IMR-90 (cell line): Measurements from ENCODE around the gene AUH. TPM values are rescaled to one million over a fixed set of nuclear protein-coding genes. Genes with fewer than 3 reads are reported as not detected.
"Not testable (repeated sequence)": the region's sequence is repeated elsewhere in the genome, so short reads cannot be mapped to it uniquely, and the experiment has no call there.

Experiments
- ATAC-seq: fragments of 200-7000 bp; cut with Tn5 transposase; 2 replicates; pipeline ENCODE4 v1.9.1; 2020; ENCODE audit warnings: low read depth, mild to moderate bottlenecking, moderate library complexity
- BruUV-seq: library from RNA; stranded (reverse); fragments of 400-500 nt; replicated peaks from 2 replicates; lab custom pipeline; 2021; lab: Mats Ljungman, UMichigan
- CTCF ChIA-PET: fragments of 300-600 bp; formaldehyde crosslinking; extraction: SDS; loops from one replicate; lab custom pipeline; 2021; ENCODE audit warnings: antibody characterized with exemption; lab: Yijun Ruan, JAX
- POLR2A ChIA-PET: fragments of 300-600 bp; sonication (Branson Sonifier 250); formaldehyde crosslinking; loops from one replicate; lab custom pipeline; 2022; ENCODE audit warnings: antibody characterized with exemption; ENCODE audit not compliant: unreplicated experiment; lab: Charles Lee
- DNase-seq: peaks from one replicate; pipeline ENCODE4 v3.0.0; 2013
- H2AFZ ChIP-seq: replicated peaks from 2 replicates; pipeline ENCODE3; 2013; ENCODE audit warnings: low read length, mild to moderate bottlenecking; ENCODE audit not compliant: poor library complexity
- H2AK5ac ChIP-seq: 2 replicates; pipeline ENCODE4 v1.6.1; 2013; ENCODE audit warnings: low read depth, low read length, inconsistent platforms
- H2AK9ac ChIP-seq: replicated peaks from 2 replicates; pipeline ENCODE3; 2013; ENCODE audit warnings: mild to moderate bottlenecking, low read depth, low read length, moderate library complexity; ENCODE audit not compliant: poor library complexity
- H2BK120ac ChIP-seq: 2 replicates; pipeline ENCODE4 v1.6.1; 2013; ENCODE audit warnings: low read depth, low read length, inconsistent platforms
- H2BK15ac ChIP-seq: 3 replicates; pipeline ENCODE4 v1.6.1; 2013; ENCODE audit warnings: low read depth, low read length, inconsistent platforms
- H2BK20ac ChIP-seq: 2 replicates; pipeline ENCODE4 v1.6.1; 2013; ENCODE audit warnings: low read depth, mild to moderate bottlenecking, inconsistent platforms, low read length, moderate library complexity
- H2BK5ac ChIP-seq: 2 replicates; pipeline ENCODE4 v1.6.1; 2013; ENCODE audit warnings: mild to moderate bottlenecking, low read depth, low read length, inconsistent platforms; ENCODE audit not compliant: poor library complexity, severe bottlenecking
- H3K14ac ChIP-seq: replicated peaks from 2 replicates; pipeline ENCODE4 v1.6.1; 2013; ENCODE audit warnings: low read depth, low read length, inconsistent platforms
- H3K18ac ChIP-seq: 2 replicates; pipeline ENCODE4 v1.6.1; 2013; ENCODE audit warnings: low read depth, low read length, control low read depth
- H3K23ac ChIP-seq: 2 replicates; pipeline ENCODE4 v1.6.1; 2013; ENCODE audit warnings: low read depth, low read length, inconsistent platforms
- H3K27ac ChIP-seq: 2 replicates; pipeline ENCODE4 v1.5.1; 2013; ENCODE audit warnings: mild to moderate bottlenecking, control low read depth, low read length; ENCODE audit not compliant: insufficient read depth
- H3K27me3 ChIP-seq: 2 replicates; pipeline ENCODE4 v1.6.1; 2013; ENCODE audit warnings: low read length; ENCODE audit not compliant: control insufficient read depth, insufficient read depth
- H3K36me3 ChIP-seq: 2 replicates; pipeline ENCODE4 v1.6.1; 2013; ENCODE audit warnings: low read length, mixed read lengths; ENCODE audit not compliant: control insufficient read depth, insufficient read depth
- H3K4ac ChIP-seq: 2 replicates; pipeline ENCODE4 v1.6.1; 2013; ENCODE audit warnings: low read depth, low read length, inconsistent platforms
- H3K4me1 ChIP-seq: 2 replicates; pipeline ENCODE4 v1.6.1; 2013; ENCODE audit warnings: low read length, mixed read lengths; ENCODE audit not compliant: control insufficient read depth, insufficient read depth
- H3K4me2 ChIP-seq: 2 replicates; pipeline ENCODE4 v1.6.1; 2013; ENCODE audit warnings: low read depth, mild to moderate bottlenecking, control low read depth, low read length, moderate library complexity
- H3K4me3 ChIP-seq: 2 replicates; pipeline ENCODE4 v1.5.1; 2013; ENCODE audit warnings: low read depth, mild to moderate bottlenecking, control low read depth, low read length, moderate library complexity; ENCODE audit not compliant: insufficient read depth
- H3K56ac ChIP-seq: 2 replicates; pipeline ENCODE4 v1.6.1; 2013; ENCODE audit warnings: low read length, inconsistent platforms; ENCODE audit not compliant: insufficient read depth; ENCODE audit errors: extremely low read depth
- H3K79me1 ChIP-seq, 2 experiments: 2 replicates each; pipeline ENCODE4 v1.6.1; 2013; ENCODE audit warnings: low read length in 2 of 2, inconsistent platforms in 1 of 2, low read depth in 1 of 2
- H3K9ac ChIP-seq: 2 replicates; pipeline ENCODE4 v1.6.1; 2013; ENCODE audit warnings: low read depth, low read length, control low read depth
- H3K9me1 ChIP-seq: 2 replicates; pipeline ENCODE4 v1.6.1; 2013; ENCODE audit warnings: low read length, inconsistent platforms; ENCODE audit not compliant: insufficient read depth
- H3K9me3 ChIP-seq: 2 replicates; pipeline ENCODE4 v1.6.1; 2013; ENCODE audit warnings: low read length; ENCODE audit not compliant: control insufficient read depth, insufficient read depth
- H4K20me1 ChIP-seq: 2 replicates; pipeline ENCODE4 v1.6.1; 2013; ENCODE audit warnings: low read length, inconsistent platforms; ENCODE audit not compliant: insufficient read depth
- H4K5ac ChIP-seq: 2 replicates; pipeline ENCODE4 v1.6.1; 2013; ENCODE audit warnings: mild to moderate bottlenecking, low read depth, low read length, control low read depth
- H4K8ac ChIP-seq, 2 experiments: 2 replicates each; pipeline ENCODE4 v1.6.1; 2013; ENCODE audit warnings: low read depth in 2 of 2, low read length in 2 of 2, control low read depth in 1 of 2, inconsistent platforms in 1 of 2
- H4K91ac ChIP-seq: 2 replicates; pipeline ENCODE4 v1.6.1; 2013; ENCODE audit warnings: low read depth, low read length, inconsistent platforms; ENCODE audit not compliant: insufficient read depth
- CEBPB ChIP-seq: IDR thresholded peaks from 2 replicates; pipeline ENCODE4 v1.6.1; 2012; ENCODE audit warnings: low read depth, low read length, improper control_type of control experiment
- MAZ ChIP-seq: IDR thresholded peaks from 2 replicates; pipeline ENCODE4 v1.6.1; 2012; ENCODE audit warnings: low read depth, mild to moderate bottlenecking, low read length, improper control_type of control experiment, moderate library complexity, borderline replicate concordance
- MXI1 ChIP-seq: IDR thresholded peaks from 2 replicates; pipeline ENCODE4 v1.6.1; 2012; ENCODE audit warnings: low read depth, mild to moderate bottlenecking, low read length, moderate library complexity, borderline replicate concordance
- NFE2L2 ChIP-seq: fragments of 150-350 bp; IDR thresholded peaks from 2 replicates; pipeline ENCODE4 v1.6.1; 2016; ENCODE audit warnings: low read depth, mild to moderate bottlenecking, low read length
- POLR2A ChIP-seq: IDR thresholded peaks from 2 replicates; pipeline ENCODE4 v1.6.1; 2012; ENCODE audit warnings: mild to moderate bottlenecking, low read depth, low read length
- RAD21 ChIP-seq: IDR thresholded peaks from 2 replicates; pipeline ENCODE4 v1.6.1; 2012; ENCODE audit warnings: low read length, improper control_type of control experiment
- SMC3 ChIP-seq: fragments of 150-350 bp; IDR thresholded peaks from 2 replicates; pipeline ENCODE4 v1.6.1; 2016; ENCODE audit warnings: low read depth, mild to moderate bottlenecking, antibody characterized with exemption, low read length, moderate library complexity
- WGBS, 2 experiments: methylation state at CpG; one replicate each; pipeline versions ENCODE4 v1.1.5 to v1.1.7; 2013; ENCODE audit warnings: missing lambda C conversion rate in 2 of 2; ENCODE audit not compliant: insufficient read length in 1 of 2; ENCODE audit errors: extremely low coverage in 2 of 2; 5-methylcytosine and 5-hydroxymethylcytosine counted together
- dilution Hi-C: fragments of 300-500 bp; cut with HindIII; formaldehyde crosslinking; loops from one replicate; pipeline ENCODE4 v1.14.3; 2018; ENCODE audit warnings: low sequenced_read_pairs; ENCODE audit not compliant: unreplicated experiment
- in situ Hi-C: fragments of 300-500 bp; cut with MboI; formaldehyde crosslinking; loops from 3 replicates; pipeline ENCODE4 v1.14.3; 2019; ENCODE audit warnings: low sequenced_read_pairs, inconsistent platforms, mixed read lengths
- intact Hi-C: fragments of 100-400 bp; cut with micrococcal nuclease; formaldehyde crosslinking; loops from 2 replicates; pipeline ENCODE4 v1.10.0; 2022
- polyA plus RNA-seq, 3 experiments: library from polyadenylated mRNA; depleted of rRNA; stranded (reverse); fragments of >200 nt; gene quantifications; 2 replicates each; pipeline ENCODE4 v1.2.3, GENCODE V29; 2012; ENCODE audit warnings: low replicate concordance in 1 of 3
- total RNA-seq: library from RNA; depleted of rRNA; stranded (reverse); fragments of >200 nt; gene quantifications from 2 replicates; pipeline ENCODE4 v1.2.3, GENCODE V29; 2012

The AUH gene
- total and polyA plus RNA-seq, 2 of the 4 experiments (the other 2 are of a cell fraction), result 5.9 to 8.1 TPM

GRCh38 chr9:91371894-91372293, 10.2 kb upstream of the AUH start:
- in situ Hi-C loops, result no loop called here
- H4K8ac ChIP-seq, result no peak overlapping the region
- CTCF ChIA-PET, result interaction anchor here (1.1 kb wide), 1 partner anchor 16 kb away, joined by 3 read pairs; no protein-coding TSS in a partner anchor

GRCh38 chr9:91370006-91370405, 8.3 kb upstream of the AUH start:
- in situ Hi-C loops, H3K4me1 ChIP-seq, H4K20me1 ChIP-seq, POLR2A ChIA-PET, H2BK20ac ChIP-seq, H3K23ac ChIP-seq, H4K8ac ChIP-seq, H4K5ac ChIP-seq, H3K4me2 ChIP-seq, DNase-seq, BruUV-seq, H3K56ac ChIP-seq, H2AK9ac ChIP-seq, H3K79me1 ChIP-seq, H2BK5ac ChIP-seq, H2AFZ ChIP-seq, CTCF ChIA-PET, H3K14ac ChIP-seq, H4K91ac ChIP-seq, H3K4ac ChIP-seq, intact Hi-C loops, H3K4me3 ChIP-seq, H3K9me1 ChIP-seq, H3K18ac ChIP-seq, H2BK120ac ChIP-seq, H3K9ac ChIP-seq, H3K27me3 ChIP-seq, H2BK15ac ChIP-seq, H3K27ac ChIP-seq, dilution Hi-C loops, H2AK5ac ChIP-seq, H3K36me3 ChIP-seq, H3K9me3 ChIP-seq: not testable (repeated sequence)
- ATAC-seq, result peak; percentile 32; the same call in 1 of the 2 replicates
- WGBS, 2 experiments, result no CpG with 5 or more reads among the region's 3 CpGs

More at GRCh38 chr9:91371894-91372293, 10.2 kb upstream of the AUH start:
- TF ChIP-seq MAZ (no peak), SMC3 (no peak), MXI1 (no peak), CEBPB (no peak), POLR2A (no peak), NFE2L2 (no peak), RAD21 (no peak)
- Histone ChIP-seq H3K14ac (no peak overlapping the region), H3K27ac (no peak overlapping the region), H3K79me1 (peaks cover 0 to 5% of the 10 kb centered on the region in 2 experiments; a peak in 1 of 4 replicates), H3K4me2 (no peak overlapping the region), H4K20me1 (no peaks in the 10 kb centered on the region), H3K27me3 (no peaks in the 10 kb centered on the region), H3K4ac (no peak overlapping the region), H2AK9ac (no peak overlapping the region), H3K56ac (no peak overlapping the region), H2BK120ac (no peak overlapping the region), H3K9me1 (no peaks in the 10 kb centered on the region), H3K4me1 (peaks cover 3% of the 10 kb centered on the region), H2AK5ac (peak overlapping the region; percentile 10; the same call in 1 of the 2 replicates), H3K18ac (peak overlapping the region; percentile 2; the same call in 1 of the 2 replicates), H3K9me3 (no peaks in the 10 kb centered on the region), H4K5ac (no peak overlapping the region), H3K23ac (no peak overlapping the region), H3K9ac (no peak overlapping the region), H3K4me3 (no peak overlapping the region), H2BK20ac (peak overlapping the region; percentile 42), H2AFZ (no peak overlapping the region), H3K36me3 (no peaks in the 10 kb centered on the region), H2BK15ac (0 out of 3 replicates have a peak overlapping the region, but pooled peaks have one; percentile 41), H4K91ac (peak overlapping the region; percentile 33; the same call in 1 of the 2 replicates), H2BK5ac (no peak overlapping the region)
- dilution Hi-C loops, result no loop called here
- BruUV-seq, result no TSS peak
- POLR2A ChIA-PET, result interaction anchor here (0.6 kb wide), 1 partner anchor 48 kb away, joined by 3 read pairs; no protein-coding TSS in a partner anchor
- ATAC-seq (no peak), DNase-seq (no peak)
- intact Hi-C loops, result loop anchor here (1.0 kb wide), 1 partner anchor 208 kb away; no protein-coding TSS in a partner anchor
- WGBS, 2 experiments, result no CpG with 5 or more reads among the region's 1 CpG
